Activated naive CD8-positive, alpha-beta T cell treated with anti-CD3 and anti-CD28 coated beads, Interleukin-2, amount 10 ng/mL, durations not matched to agents 7 days and 5 days (primary cell): Measurements from ENCODE around the gene MRPL3. TPM values are rescaled to one million over a fixed set of nuclear protein-coding genes. Genes with fewer than 3 reads are reported as not detected.

Source experiments
- ATAC-seq: fragments of 150-1000 bp; cut with Tn5 transposase; one replicate; pipeline ENCODE4 v1.10.0; 2021; ENCODE audit warnings: low read depth, moderate library complexity
- POLR2A ChIA-PET: fragments of 350-600 bp; sonication (Branson Sonifier 250); formaldehyde crosslinking; loops from one replicate; lab custom pipeline; 2021; ENCODE audit warnings: antibody characterized with exemption; lab: Charles Lee
- DNase-seq: peaks from one replicate; pipeline ENCODE4 v3.0.0; 2021
- H3K27ac Mint-ChIP-seq: one replicate; pipeline ENCODE4 v1.8.0; 2022; ENCODE audit warnings: mild to moderate bottlenecking, mixed read lengths
- H3K27me3 Mint-ChIP-seq: one replicate; pipeline ENCODE4 v1.8.0; 2022; ENCODE audit warnings: mild to moderate bottlenecking, moderate library complexity, mixed read lengths
- H3K36me3 Mint-ChIP-seq: one replicate; pipeline ENCODE4 v1.8.0; 2021; ENCODE audit warnings: mild to moderate bottlenecking, mixed read lengths
- H3K4me1 Mint-ChIP-seq: one replicate; pipeline ENCODE4 v1.8.0; 2021; ENCODE audit warnings: mixed read lengths
- H3K4me3 Mint-ChIP-seq: one replicate; pipeline ENCODE4 v1.8.0; 2022; ENCODE audit warnings: mild to moderate bottlenecking, moderate library complexity, mixed read lengths
- H3K9me3 Mint-ChIP-seq: one replicate; pipeline ENCODE4 v1.8.0; 2021; ENCODE audit warnings: mixed read lengths
- total RNA-seq, 2 experiments: library from RNA; stranded (reverse); gene quantifications; one replicate each; pipeline ENCODE4 v1.2.3, GENCODE V29; 2021

Gene MRPL3
- total RNA-seq, 2 experiments from 2014 or later = 55.6 to 57.5 TPM

- DNase-seq = no peak
- no peaks in the 10 kb centered on the region for H3K9me3 Mint-ChIP-seq
- POLR2A ChIA-PET = no interaction called here
- H3K36me3 Mint-ChIP-seq = no peaks in the 10 kb centered on the region
- no peak for ATAC-seq
- H3K4me3 Mint-ChIP-seq = no peak overlapping the region
- H3K27ac Mint-ChIP-seq = no peak overlapping the region
- peaks cover 11% of the 10 kb centered on the region for H3K27me3 Mint-ChIP-seq
- no peaks in the 10 kb centered on the region for H3K4me1 Mint-ChIP-seq
Observed at GRCh38 chr3:131431754-131432153, 71.0 kb downstream of the MRPL3 start.

GRCh38 chr3:131427226-131427625 lies 75.5 kb downstream of the MRPL3 start:
- no peak overlapping the region for H3K4me3 Mint-ChIP-seq
- no peak overlapping the region for H3K27ac Mint-ChIP-seq
- no peak for DNase-seq
- peaks cover 2% of the 10 kb centered on the region for H3K27me3 Mint-ChIP-seq
- H3K4me1 Mint-ChIP-seq = no peaks in the 10 kb centered on the region
- POLR2A ChIA-PET = no interaction called here
- H3K9me3 Mint-ChIP-seq = no peaks in the 10 kb centered on the region
- ATAC-seq = no peak
- no peaks in the 10 kb centered on the region for H3K36me3 Mint-ChIP-seq

- DNase-seq (no peak), ATAC-seq (no peak)
- Mint-ChIP-seq H3K4me3 (no peak overlapping the region), H3K27ac (no peak overlapping the region), H3K36me3 (no peaks in the 10 kb centered on the region), H3K27me3 (peaks cover 2% of the 10 kb centered on the region), H3K4me1 (peaks cover 4% of the 10 kb centered on the region), H3K9me3 (peaks cover 2% of the 10 kb centered on the region)
- POLR2A ChIA-PET = no interaction called here
Observed at GRCh38 chr3:131421957-131422498, 80.7 kb downstream of the MRPL3 start.

- Mint-ChIP-seq H3K4me3 (no peak overlapping the region), H3K36me3 (no peaks in the 10 kb centered on the region), H3K27ac (no peak overlapping the region), H3K4me1 (peaks cover 4% of the 10 kb centered on the region), H3K27me3 (peaks cover 3% of the 10 kb centered on the region), H3K9me3 (peaks cover 2% of the 10 kb centered on the region)
- DNase-seq (no peak), ATAC-seq (no peak)
- POLR2A ChIA-PET = no interaction called here
Observed at GRCh38 chr3:131421301-131421700, 81.5 kb downstream of the MRPL3 start.

- H3K9me3 Mint-ChIP-seq = peaks cover 7% of the 10 kb centered on the region
- peaks cover 10% of the 10 kb centered on the region for H3K27me3 Mint-ChIP-seq
- DNase-seq = no peak
- H3K4me1 Mint-ChIP-seq = peaks cover 4% of the 10 kb centered on the region
- POLR2A ChIA-PET = no interaction called here
- H3K36me3 Mint-ChIP-seq = no peaks in the 10 kb centered on the region
- no peak overlapping the region for H3K4me3 Mint-ChIP-seq
- H3K27ac Mint-ChIP-seq = no peak overlapping the region
- no peak for ATAC-seq
Observed at GRCh38 chr3:131417751-131418150, 85.0 kb downstream of the MRPL3 start.

Other genes with a start within 250 kb of the MRPL3 start
- 10 to 100 TPM; 11.6 to 12.4 TPM for gene NUDT16, start 121.2 kb downstream of the MRPL3 start, total RNA-seq